ENCODE data around the gene WNT11.

Gene WNT11

DNA sequence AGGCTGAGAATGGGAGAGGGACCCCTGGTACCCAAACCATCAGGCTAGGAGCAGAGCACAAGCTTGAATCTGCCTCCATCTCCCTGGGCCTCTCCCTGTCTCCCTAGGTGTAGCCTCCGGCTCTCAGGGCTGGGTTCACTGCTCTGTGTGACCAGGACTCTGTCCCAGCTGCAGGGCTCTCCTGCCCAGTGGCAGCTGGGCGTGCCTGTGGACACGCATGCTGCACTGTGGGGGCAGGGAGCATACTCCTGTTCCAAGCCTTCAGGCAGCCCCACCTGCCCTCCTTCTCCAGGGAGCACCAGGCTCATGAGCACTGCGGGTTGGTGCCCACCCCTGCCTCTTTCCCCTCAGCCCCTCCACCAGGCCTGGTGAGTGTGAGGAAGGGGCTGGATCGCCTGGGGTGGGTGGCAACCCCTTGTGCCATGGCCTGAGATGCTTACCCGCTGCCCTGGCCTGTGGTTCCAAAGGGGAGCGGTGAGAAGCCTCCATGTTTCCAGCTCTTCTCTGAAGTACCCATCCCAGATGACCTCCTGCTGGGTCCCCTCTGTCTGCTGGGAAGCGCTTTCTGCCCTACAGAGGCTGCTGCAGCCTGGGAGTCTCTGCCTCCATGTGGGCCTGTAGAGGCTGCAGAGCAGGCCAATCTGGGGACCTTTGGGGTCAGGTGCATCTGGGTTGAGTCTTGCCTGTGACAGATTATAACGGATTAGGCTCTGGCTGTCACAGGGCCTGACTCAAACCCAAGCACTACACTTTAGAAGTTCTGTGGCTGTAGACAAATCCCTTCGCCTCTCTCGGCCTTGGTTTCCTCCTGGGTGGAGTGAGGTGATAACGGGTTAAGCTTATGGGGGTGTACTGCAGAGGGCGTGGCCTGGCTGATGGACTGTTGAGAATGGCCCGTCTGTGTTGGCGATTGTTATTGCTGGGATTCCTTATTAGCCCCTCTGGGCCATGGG, 43.7 kb downstream of the WNT11 start:
- Histone ChIP-seq H3K4me1 (ENCODE audit: control insufficient read depth, insufficient read depth, low read length) (no peaks in the 10 kb centered on the region), H3K27me3 (ENCODE audit: control insufficient read depth, insufficient read depth, low read length) (peaks cover 2% of the 10 kb centered on the region)

DNA sequence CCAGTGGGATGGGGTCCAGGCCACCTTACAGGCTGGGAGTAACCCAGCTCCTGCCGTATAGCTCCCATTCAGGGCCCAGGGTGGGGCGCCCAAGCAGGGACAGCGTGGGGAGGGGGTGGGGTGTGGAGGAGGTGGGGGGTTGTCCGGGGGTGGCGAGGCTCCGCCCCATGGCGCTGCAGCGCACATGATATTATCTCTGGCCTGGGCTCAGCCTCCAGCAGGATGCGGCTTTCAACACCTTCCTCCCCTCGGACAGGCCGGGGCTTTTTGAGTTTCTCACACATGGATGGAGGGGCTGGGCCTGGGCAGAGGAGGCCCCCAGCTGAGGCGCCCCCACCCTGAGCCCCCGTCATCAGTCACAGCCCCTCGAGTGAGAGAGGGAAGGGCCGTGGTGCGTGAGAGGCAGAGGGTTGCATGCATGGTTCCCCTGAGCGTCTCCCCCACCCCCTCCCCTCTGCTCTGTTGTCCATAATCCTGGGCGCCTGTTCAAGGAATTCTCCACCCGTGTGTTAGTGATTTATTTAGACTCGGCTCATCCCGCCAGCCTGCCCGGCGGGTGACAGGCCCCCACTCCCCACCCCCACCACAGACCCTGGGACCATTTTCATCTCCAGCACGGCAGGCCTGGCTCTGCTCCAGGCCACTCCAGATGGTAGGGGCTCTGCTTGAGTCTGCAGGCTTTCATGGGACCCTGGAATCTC, 44.9 kb downstream of the WNT11 start:
- peaks cover 2% of the 10 kb centered on the region for H3K27me3 ChIP-seq (ENCODE audit: control insufficient read depth, insufficient read depth, low read length)
- H3K36me3 ChIP-seq (ENCODE audit: control insufficient read depth, insufficient read depth, low read length), result no peaks in the 10 kb centered on the region
- no peaks in the 10 kb centered on the region for H3K9me3 ChIP-seq (ENCODE audit: control insufficient read depth, insufficient read depth, low read length)
- H3K4me3 ChIP-seq (ENCODE audit: low read depth, low read length), result no peak overlapping the region
- no peak overlapping the region for H3K9ac ChIP-seq (ENCODE audit: low read depth, low read length)
- no peaks in the 10 kb centered on the region for H3K4me1 ChIP-seq (ENCODE audit: control insufficient read depth, insufficient read depth, low read length)

More for the DNA sequence above, 43.7 kb downstream of the WNT11 start:
- Histone ChIP-seq H3K4me3 (ENCODE audit: low read depth, low read length) (no peak overlapping the region), H3K9ac (ENCODE audit: low read depth, low read length) (no peak overlapping the region), H3K9me3 (ENCODE audit: control insufficient read depth, insufficient read depth, low read length) (no peaks in the 10 kb centered on the region), H3K36me3 (ENCODE audit: control insufficient read depth, insufficient read depth, low read length) (no peaks in the 10 kb centered on the region)

DNA sequence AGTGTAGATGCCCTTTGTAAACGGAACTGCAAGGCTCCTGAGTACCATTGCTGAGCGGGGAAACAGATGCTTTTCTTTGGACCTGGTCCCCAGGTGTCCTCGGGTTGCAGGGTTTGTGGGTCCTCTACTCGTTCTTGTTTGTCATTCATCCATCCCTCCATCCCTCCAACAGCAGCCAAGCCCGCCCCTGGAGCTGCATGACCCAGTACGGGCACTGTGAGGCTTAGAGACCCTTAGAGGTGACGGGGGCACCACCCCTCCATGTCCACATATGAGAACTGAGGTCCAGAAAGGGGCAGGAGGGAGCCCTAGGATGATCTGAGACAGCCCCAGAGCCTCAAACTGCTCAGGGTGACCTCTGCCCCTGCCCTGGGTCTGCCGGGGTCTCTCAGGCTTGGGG, 45.4 kb downstream of the WNT11 start:
- Histone ChIP-seq H3K9me3 (ENCODE audit: control insufficient read depth, insufficient read depth, low read length) (no peaks in the 10 kb centered on the region), H3K4me1 (ENCODE audit: control insufficient read depth, insufficient read depth, low read length) (no peaks in the 10 kb centered on the region), H3K27me3 (ENCODE audit: control insufficient read depth, insufficient read depth, low read length) (peaks cover 2% of the 10 kb centered on the region), H3K36me3 (ENCODE audit: control insufficient read depth, insufficient read depth, low read length) (no peaks in the 10 kb centered on the region), H3K4me3 (ENCODE audit: low read depth, low read length) (no peak overlapping the region), H3K9ac (ENCODE audit: low read depth, low read length) (no peak overlapping the region)

DNA sequence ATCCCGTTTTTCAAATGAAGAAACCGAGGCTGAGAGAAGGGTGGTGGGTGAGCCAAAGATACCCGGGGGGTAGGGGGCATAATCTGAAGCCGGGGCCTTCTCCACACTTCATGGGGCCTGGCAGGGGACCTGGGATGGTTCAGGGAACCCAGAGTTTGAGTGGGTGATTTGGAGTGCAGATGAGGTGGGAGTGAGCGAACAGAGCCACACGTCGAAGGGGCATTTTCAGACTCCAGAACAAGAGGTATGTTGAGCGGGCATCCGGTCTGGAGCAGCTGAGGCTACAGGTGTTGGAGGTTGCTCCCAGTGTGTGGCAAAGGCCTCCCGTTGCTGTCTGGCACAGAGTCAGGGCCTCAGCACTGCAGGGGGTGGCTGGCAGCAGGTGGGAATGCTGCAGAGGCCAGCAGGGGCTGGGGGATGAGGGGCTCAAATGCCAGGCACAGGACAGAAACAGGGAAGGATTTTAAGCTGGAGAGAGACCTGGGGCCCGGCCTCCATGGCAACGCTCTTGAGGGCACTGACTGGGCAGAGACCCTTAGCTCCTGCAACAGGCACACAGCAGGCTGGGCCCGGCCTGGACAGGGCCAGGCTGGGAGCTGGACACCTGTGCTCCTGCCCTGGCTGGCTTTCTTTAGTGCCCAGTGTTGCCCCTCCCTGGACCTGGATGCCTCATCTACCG, 46.2 kb downstream of the WNT11 start:
- Histone ChIP-seq H3K9me3 (ENCODE audit: control insufficient read depth, insufficient read depth, low read length) (no peaks in the 10 kb centered on the region), H3K9ac (ENCODE audit: low read depth, low read length) (no peak overlapping the region), H3K4me3 (ENCODE audit: low read depth, low read length) (no peak overlapping the region), H3K4me1 (ENCODE audit: control insufficient read depth, insufficient read depth, low read length) (no peaks in the 10 kb centered on the region), H3K36me3 (ENCODE audit: control insufficient read depth, insufficient read depth, low read length) (no peaks in the 10 kb centered on the region), H3K27me3 (ENCODE audit: control insufficient read depth, insufficient read depth, low read length) (no peaks in the 10 kb centered on the region)

DNA sequence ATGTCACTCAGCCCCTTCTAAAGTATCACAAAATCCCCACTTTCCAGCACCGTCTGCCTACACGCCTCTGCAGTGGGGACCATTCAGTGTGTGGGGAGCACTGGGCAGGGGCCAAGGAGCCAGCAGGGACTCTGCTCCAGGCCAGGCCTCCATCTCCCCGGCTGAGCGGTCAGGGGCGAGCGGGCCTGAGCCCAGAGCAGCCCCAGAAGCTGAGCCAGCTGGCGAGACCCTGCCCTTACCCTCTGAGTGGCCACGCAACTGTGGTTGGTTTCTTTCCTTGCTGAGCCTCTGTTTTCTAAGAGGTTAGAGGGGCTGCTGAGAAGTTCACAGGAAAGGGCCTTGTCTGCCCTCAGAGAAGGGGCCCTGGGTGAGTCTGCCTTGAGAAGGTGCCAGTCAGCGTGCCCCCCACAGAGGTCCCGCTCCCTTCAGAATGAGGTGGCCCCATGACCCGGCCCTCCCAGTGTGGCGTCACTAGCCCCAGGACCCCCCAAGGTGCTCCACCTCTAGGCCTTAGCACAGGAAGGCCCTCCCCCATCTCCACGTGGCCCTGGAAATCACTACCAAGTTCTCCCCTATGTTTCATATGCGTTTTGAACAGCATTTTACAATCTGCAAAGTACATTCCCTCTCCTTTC, 46.9 kb downstream of the WNT11 start:
- Histone ChIP-seq H3K4me1 (ENCODE audit: control insufficient read depth, insufficient read depth, low read length) (no peaks in the 10 kb centered on the region), H3K27me3 (ENCODE audit: control insufficient read depth, insufficient read depth, low read length) (no peaks in the 10 kb centered on the region), H3K36me3 (ENCODE audit: control insufficient read depth, insufficient read depth, low read length) (no peaks in the 10 kb centered on the region), H3K9me3 (ENCODE audit: control insufficient read depth, insufficient read depth, low read length) (no peaks in the 10 kb centered on the region), H3K9ac (ENCODE audit: low read depth, low read length) (no peak overlapping the region), H3K4me3 (ENCODE audit: low read depth, low read length) (no peak overlapping the region)

DNA sequence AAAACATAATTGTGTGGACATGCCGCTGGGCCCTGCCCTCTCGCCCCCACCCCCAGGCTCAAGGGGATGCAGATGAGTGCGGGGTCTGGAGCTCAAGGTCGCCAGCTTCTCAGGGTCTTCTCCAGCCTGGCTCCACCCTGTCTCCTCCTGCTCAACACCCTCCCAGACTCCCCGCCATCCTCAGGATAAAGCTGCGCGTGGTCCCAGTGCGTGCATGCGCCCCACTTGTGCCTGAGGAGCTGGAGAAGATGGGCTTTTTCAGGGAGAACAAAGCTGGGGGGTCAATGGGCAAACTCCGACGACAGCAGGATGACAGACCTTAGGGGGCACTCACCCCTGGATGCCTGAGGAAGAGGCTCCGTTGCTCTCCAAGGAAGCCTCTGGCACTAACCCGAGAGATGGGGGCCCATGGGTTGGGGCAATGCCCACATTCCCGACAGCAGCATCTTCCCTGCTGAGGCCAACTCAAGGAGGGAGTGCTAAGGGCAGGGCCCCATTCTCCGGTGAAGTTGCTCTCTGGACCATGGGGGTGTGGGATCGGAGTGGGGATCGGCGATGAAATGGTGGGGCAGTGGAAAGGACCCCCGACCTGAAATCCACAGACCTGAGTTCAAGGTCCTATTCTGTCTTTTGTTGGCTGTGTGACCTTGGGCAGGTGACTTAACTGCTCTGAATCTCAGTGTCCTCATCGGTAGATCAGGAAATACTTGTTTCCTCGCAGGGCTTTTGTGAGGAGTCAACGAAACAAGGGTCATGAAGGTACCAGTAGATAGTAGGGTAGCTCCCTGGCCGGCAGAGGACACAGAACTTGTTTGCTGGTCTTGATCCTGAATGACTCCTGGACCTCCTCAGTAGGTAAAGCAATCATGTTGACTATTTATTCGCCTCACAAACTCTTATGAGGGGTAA, 47.7 kb downstream of the WNT11 start:
- Histone ChIP-seq H3K27me3 (ENCODE audit: control insufficient read depth, insufficient read depth, low read length) (peaks cover 2% of the 10 kb centered on the region), H3K4me1 (ENCODE audit: control insufficient read depth, insufficient read depth, low read length) (no peaks in the 10 kb centered on the region), H3K9me3 (ENCODE audit: control insufficient read depth, insufficient read depth, low read length) (no peaks in the 10 kb centered on the region), H3K36me3 (ENCODE audit: control insufficient read depth, insufficient read depth, low read length) (no peaks in the 10 kb centered on the region), H3K4me3 (ENCODE audit: low read depth, low read length) (no peak overlapping the region), H3K9ac (ENCODE audit: low read depth, low read length) (no peak overlapping the region)

DNA sequence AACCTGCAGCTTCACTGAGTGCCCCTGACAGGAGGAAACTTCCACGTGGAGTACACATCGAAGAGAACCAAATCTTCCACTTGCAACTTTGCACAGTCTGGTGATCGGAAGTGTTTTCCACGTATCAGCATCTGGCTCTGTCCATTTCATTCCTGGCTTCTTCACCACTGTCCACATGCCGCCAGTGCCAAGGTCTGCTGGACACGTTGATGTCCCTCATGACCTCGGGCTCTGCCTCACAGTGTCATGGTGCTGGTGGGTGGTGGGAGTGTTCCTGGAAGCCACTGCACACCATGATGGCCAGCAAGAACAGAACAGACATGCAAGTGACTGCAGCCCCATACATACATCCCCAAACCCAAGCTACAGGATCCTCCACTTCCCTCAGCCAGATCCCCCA, 48.4 kb downstream of the WNT11 start:
- H3K36me3 ChIP-seq (ENCODE audit: control insufficient read depth, insufficient read depth, low read length), result no peaks in the 10 kb centered on the region
- H3K27me3 ChIP-seq (ENCODE audit: control insufficient read depth, insufficient read depth, low read length), result peaks cover 8% of the 10 kb centered on the region
- no peaks in the 10 kb centered on the region for H3K4me1 ChIP-seq (ENCODE audit: control insufficient read depth, insufficient read depth, low read length)
- no peak overlapping the region for H3K4me3 ChIP-seq (ENCODE audit: low read depth, low read length)
- no peak overlapping the region for H3K9ac ChIP-seq (ENCODE audit: low read depth, low read length)
- H3K9me3 ChIP-seq (ENCODE audit: control insufficient read depth, insufficient read depth, low read length), result no peaks in the 10 kb centered on the region

DNA sequence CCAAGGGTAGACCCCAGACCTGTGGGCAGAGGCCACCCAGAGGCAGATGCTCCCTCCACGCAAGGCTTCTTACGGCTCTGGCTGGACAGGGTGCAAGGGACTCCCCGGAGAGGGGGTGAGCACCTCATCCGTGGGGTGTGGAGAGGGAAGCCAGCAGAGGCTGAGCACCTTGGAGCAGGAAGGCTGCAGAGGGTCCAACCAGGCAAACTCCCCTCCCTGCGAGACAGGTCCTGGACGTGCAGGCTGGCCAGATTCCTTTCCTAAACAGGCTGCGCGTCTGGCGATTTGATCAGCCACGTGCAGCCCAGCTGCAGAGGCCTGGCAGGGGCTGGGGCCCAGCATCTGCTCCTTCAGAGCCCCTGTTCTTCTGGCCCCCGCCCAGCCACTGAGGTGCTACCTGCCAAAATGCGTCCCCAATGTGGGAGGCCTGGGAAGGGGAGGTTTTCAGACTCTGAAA, 49.3 kb downstream of the WNT11 start:
- Histone ChIP-seq H3K9ac (ENCODE audit: low read depth, low read length) (no peak overlapping the region), H3K4me1 (ENCODE audit: control insufficient read depth, insufficient read depth, low read length) (no peaks in the 10 kb centered on the region), H3K27me3 (ENCODE audit: control insufficient read depth, insufficient read depth, low read length) (peaks cover 14% of the 10 kb centered on the region), H3K36me3 (ENCODE audit: control insufficient read depth, insufficient read depth, low read length) (no peaks in the 10 kb centered on the region), H3K4me3 (ENCODE audit: low read depth, low read length) (no peak overlapping the region), H3K9me3 (ENCODE audit: control insufficient read depth, insufficient read depth, low read length) (no peaks in the 10 kb centered on the region)

DNA sequence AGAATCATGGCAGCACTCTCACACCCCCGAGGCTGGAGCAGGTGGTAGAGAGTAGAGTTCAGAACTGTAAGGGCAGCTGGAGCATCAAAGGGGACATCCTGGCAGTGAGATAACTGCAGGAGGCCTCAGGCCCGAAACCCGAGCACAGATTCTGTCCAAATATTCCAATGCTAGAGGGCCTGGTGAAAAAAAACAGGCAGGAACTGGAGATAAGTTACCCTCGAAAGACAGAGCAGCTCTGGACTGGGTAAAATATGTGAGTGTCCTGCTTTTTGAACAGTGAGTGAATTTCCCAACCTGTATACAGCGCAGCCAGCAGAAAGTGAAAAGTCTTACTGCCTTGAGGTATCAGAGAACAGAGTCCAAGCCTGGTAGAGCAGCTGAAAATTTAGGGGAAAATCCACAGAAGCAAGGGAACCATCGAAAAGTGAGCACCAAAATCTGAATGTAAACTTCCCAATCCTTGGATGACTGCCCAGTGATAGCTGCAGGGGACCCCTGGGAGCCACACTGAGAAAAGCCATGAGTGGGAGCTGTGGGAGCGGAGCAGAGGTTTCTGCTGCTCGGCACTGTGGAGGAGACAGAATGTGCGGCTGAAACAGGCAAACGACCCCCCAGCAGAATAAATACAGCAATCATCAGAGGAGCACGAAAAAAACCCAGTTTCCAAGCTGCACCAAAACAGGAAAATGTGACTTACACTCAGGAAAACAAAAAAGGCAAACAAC, 50.6 kb downstream of the WNT11 start:
- no peak overlapping the region for H3K9ac ChIP-seq (ENCODE audit: low read depth, low read length)
- peaks cover 27% of the 10 kb centered on the region for H3K27me3 ChIP-seq (ENCODE audit: control insufficient read depth, insufficient read depth, low read length)
- no peaks in the 10 kb centered on the region for H3K9me3 ChIP-seq (ENCODE audit: control insufficient read depth, insufficient read depth, low read length)
- no peaks in the 10 kb centered on the region for H3K36me3 ChIP-seq (ENCODE audit: control insufficient read depth, insufficient read depth, low read length)
- no peaks in the 10 kb centered on the region for H3K4me1 ChIP-seq (ENCODE audit: control insufficient read depth, insufficient read depth, low read length)
- H3K4me3 ChIP-seq (ENCODE audit: low read depth, low read length), result no peak overlapping the region

DNA sequence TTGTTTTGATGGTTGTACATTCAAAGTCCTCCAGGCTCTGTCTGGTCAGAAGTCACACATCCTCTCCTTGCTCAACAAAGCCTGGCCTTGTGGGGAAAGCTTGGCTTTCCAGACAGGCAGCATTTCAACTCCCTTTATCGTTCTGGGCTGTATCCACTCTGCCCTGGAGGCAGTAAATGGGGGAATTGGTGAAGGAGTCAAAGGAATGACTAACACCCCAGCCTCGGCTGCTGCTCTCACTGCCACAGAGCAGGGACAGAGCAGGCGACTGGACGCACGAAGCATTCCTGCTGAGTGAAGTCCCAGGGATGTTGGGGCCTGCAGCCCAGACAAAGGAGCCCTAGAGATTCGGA, 52.8 kb downstream of the WNT11 start:
- Histone ChIP-seq H3K9ac (ENCODE audit: low read depth, low read length) (no peak overlapping the region), H3K27me3 (ENCODE audit: control insufficient read depth, insufficient read depth, low read length) (peaks cover 29% of the 10 kb centered on the region), H3K36me3 (ENCODE audit: control insufficient read depth, insufficient read depth, low read length) (no peaks in the 10 kb centered on the region), H3K4me1 (ENCODE audit: control insufficient read depth, insufficient read depth, low read length) (no peaks in the 10 kb centered on the region), H3K4me3 (ENCODE audit: low read depth, low read length) (no peak overlapping the region), H3K9me3 (ENCODE audit: control insufficient read depth, insufficient read depth, low read length) (no peaks in the 10 kb centered on the region)
